SK-N-MC (cell line): Measurements from ENCODE around the gene MAP3K20.

Experiments
- EZH2 ChIP-seq: fragments of 200-600 bp; sonication (generic); IDR thresholded peaks from one replicate; pipeline ENCODE4 v1.6.1; 2017; ENCODE audit warnings: antibody characterized with exemption
- POLR2AphosphoS5 ChIP-seq: IDR thresholded peaks from 2 replicates; pipeline ENCODE4 v1.6.1; 2012; ENCODE audit warnings: mild to moderate bottlenecking, low read depth, low read length, borderline replicate concordance

DNA sequence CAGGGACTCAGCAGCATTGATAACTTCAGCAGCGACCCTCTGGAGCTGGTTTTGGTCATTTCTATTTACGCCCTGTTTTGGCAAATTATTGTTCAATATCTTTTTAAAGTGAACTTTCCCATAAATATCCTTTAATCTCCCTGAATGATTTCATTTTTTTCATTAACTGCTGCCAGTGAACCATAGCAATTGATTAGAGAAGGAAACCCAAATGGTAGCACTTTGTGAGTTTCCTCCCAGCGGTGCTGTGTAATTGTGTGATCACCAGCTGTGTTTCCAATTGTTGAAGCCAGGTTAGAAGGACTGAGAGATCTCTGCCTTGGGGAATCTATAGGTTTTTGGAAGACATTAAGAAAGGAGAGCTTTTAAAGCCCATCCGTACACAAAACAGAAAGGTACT is 16.3 kb downstream of the MAP3K20 start:
- no peak for TF ChIP-seq POLR2AphosphoS5
- no peak for TF ChIP-seq EZH2
